ENCODE results near the gene MMP24OS. TPM values are rescaled to one million over a fixed set of nuclear protein-coding genes. Genes with fewer than 3 reads are reported as not detected.
"Not testable (repeated sequence)": the region's sequence is repeated elsewhere in the genome, so short reads cannot be mapped to it uniquely, and the experiment has no call there.

Gene MMP24OS
- total RNA-seq, 1 donor from 2014 or later: 87.6 TPM

GRCh38 chr20:35276408-35276807 is 1.5 kb downstream of the MMP24OS start:
- no peak for DNase-seq (ENCODE audit: low spot score)

DNA sequence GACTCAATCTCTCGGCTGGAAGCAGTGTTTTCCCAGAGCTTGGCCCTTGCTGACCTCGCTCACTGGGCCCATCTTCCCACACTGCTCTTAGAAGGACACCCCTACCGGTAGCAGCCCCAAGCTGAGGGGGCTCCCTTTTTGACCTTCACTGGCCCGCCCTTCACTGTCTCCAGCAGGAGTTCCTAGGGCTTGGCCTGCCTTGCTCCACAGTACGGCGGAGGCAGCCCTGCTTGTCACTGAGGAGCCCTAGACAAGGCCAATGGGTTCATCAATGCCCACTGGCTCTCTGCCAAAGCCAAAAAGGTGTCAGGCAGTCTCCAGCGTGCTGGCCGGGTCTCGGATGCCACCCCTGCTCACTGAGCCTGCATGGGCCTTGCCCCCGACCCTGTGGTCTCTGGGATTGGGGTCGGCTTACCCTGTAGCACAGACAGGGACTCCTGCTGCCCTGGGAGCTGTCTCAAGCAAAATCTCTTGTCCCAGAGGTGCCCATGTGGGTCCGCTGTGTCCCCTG is 2.1 kb downstream of the MMP24OS start:
- DNase-seq (ENCODE audit: low spot score): no peak

DNA sequence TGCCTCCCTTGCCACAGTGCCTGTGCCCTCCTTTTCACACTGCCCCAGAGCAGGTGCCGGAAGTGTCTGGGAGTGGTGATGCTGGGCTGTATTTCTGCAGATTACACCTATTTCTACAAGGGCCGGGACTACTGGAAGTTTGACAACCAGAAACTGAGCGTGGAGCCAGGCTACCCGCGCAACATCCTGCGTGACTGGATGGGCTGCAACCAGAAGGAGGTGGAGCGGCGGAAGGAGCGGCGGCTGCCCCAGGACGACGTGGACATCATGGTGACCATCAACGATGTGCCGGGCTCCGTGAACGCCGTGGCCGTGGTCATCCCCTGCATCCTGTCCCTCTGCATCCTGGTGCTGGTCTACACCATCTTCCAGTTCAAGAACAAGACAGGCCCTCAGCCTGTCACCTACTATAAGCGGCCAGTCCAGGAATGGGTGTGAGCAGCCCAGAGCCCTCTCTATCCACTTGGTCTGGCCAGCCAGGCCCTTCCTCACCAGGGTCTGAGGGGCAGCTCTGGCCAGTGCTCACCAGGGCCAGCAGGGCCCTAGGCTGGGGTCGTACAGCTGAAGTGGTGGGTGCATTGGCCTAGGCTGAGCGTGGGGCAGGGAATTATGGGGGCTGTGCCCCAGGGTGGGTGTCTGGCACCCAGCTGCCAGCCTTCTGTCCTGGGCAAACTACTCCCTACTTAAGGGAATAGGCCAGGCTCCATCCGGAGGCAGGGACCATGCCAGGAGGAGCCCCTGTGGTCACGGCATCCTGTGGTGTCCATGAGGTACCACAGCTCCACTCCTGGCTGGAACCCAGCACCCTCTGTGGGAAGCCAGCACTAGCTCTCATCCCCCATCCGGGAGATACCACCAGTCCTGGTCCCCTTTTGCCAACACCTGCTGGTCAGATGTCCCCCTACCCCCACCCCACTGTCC is 3.5 kb downstream of the MMP24OS start:
- DNase-seq (ENCODE audit: low spot score): no peak

GRCh38 chr20:35273449-35274171 is 4.3 kb downstream of the MMP24OS start:
- DNase-seq (ENCODE audit: low spot score): no peak

GRCh38 chr20:35271904-35272303 is 6.0 kb downstream of the MMP24OS start:
- DNase-seq (ENCODE audit: low spot score): no peak

GRCh38 chr20:35271073-35271882 is 6.6 kb downstream of the MMP24OS start:
- DNase-seq (ENCODE audit: low spot score): no peak

- no peak for DNase-seq (ENCODE audit: low spot score)
These were observed 7.7 kb downstream of the MMP24OS start for GRCh38 chr20:35270021-35270902.

GRCh38 chr20:35269055-35269781 is 8.7 kb downstream of the MMP24OS start:
- no peak for DNase-seq (ENCODE audit: low spot score)

GRCh38 chr20:35267092-35267491 is 10.8 kb downstream of the MMP24OS start:
- DNase-seq (ENCODE audit: low spot score): no peak

GRCh38 chr20:35264755-35265154 is 13.2 kb downstream of the MMP24OS start:
- no peak for DNase-seq (ENCODE audit: low spot score)

- DNase-seq (ENCODE audit: low spot score): no peak
These were observed 14.2 kb downstream of the MMP24OS start for GRCh38 chr20:35263532-35264341.

DNA sequence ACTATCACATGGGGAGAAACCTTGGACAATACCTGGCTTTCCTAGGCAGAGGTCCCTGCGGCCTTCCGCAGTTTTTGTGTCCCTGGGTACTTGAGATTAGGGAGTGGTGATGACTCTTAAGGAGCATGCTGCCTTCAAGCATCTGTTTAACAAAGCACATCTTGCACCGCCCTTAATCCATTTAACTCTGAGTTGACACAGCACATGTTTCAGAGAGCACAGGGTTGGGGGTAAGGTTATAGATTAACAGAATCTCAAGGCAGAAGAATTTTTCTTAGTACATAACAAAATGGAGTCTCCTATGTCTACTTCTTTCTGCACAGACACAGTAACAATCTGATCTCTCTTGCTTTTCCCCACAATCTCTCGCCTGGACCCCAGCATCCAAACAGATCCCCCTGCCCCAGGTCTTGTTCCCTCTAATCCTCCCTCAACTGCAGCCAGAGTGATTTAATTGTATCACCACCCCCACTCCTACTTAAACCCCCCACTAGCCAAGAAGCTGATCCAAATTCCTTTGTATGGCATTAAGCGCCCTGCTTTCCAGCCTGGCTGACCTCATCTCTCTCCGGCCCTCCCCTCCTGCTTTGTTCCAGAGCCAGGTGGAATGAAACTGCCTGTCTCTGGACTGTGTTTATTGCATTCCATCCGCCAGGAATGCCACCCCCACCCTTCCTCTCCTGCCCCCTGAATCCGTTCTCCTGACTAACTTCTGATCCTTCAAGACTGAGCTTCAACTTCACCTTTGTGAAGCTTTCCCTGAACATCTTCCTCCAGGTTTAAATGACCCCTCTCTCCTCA is 15.0 kb downstream of the MMP24OS start:
- DNase-seq (ENCODE audit: low spot score): not testable (repeated sequence)

- DNase-seq (ENCODE audit: low spot score): not testable (repeated sequence)
These were observed 15.6 kb downstream of the MMP24OS start for GRCh38 chr20:35262321-35262720.

- DNase-seq (ENCODE audit: low spot score): no peak
These were observed 17.5 kb downstream of the MMP24OS start for GRCh38 chr20:35260426-35260825.

DNA sequence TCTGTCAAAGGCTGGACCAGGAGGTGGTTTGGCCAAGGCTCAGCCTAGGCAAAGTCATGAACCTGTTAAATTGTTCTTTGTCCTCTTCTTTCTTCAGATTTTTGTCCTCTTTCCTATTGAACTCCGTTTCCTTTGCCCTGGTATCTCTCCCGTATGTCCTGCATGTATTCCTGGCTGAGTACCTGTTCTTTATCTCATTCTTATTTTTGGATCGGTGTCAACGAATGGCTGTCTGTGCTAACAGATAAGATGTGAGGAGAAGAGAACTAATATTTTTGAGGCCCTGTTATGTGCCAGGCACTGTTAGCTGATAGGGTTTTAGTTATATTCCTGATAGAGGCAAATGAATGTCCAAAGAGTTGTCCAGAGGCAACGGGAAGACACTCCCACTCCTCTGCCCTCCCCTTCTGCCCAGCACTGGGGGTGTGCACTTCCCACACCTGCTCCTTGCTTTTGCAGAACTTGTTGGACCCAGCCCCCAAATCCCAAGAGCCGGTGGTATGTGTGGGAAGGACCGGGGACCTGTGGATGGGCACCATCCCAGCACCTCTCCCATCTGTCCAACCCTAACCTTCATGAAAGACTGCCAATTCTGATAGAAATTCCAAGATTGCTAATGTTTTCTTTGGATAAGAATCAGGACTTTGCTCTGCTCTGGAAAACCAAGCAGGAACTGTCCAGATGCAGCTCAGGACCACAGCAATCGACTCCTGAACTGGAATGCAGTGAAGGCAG is 20.6 kb downstream of the MMP24OS start:
- DNase-seq (ENCODE audit: low spot score): no peak

GRCh38 chr20:35254448-35254999 is 23.4 kb downstream of the MMP24OS start:
- DNase-seq (ENCODE audit: low spot score): no peak

DNA sequence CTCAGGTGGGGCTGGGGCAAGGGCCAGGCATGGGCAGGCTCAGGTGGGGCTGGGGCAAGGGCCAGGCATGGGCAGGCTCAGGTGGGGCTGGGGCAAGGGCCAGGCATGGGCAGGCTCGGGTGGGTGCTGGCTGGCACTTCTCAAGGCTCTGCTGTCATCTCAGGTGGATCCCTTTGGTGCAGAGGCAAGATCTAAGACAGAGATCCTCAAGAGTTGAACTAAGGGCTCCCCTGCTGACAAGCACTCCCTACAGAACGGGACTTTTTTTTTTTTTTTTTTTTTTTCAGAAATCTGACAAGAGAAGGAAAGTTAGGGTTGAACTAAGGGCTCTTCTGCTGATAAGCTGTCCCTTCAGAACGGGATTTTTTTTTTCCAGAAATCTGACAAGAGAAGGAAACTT is 24.9 kb downstream of the MMP24OS start:
- no peak for DNase-seq (ENCODE audit: low spot score)
